Measurements from ENCODE around the gene GPR153. TPM values are rescaled to one million over a fixed set of nuclear protein-coding genes. Genes with fewer than 3 reads are reported as not detected.
A peak's percentile ranks its signal among the peaks of the same experiment; 100 is the strongest.

Gene GPR153
- total RNA-seq, 1 donor from 2014 or later, result 16.6 TPM

- no peak for ATAC-seq
- intact Hi-C loops (cut with DNase I), result no loop called here
Measured at GRCh38 chr1:6298940-6299465, 38.1 kb upstream of the GPR153 start.

GRCh38 chr1:6298530-6298929 lies 37.6 kb upstream of the GPR153 start:
- TF ChIP-seq, protein P1, sequence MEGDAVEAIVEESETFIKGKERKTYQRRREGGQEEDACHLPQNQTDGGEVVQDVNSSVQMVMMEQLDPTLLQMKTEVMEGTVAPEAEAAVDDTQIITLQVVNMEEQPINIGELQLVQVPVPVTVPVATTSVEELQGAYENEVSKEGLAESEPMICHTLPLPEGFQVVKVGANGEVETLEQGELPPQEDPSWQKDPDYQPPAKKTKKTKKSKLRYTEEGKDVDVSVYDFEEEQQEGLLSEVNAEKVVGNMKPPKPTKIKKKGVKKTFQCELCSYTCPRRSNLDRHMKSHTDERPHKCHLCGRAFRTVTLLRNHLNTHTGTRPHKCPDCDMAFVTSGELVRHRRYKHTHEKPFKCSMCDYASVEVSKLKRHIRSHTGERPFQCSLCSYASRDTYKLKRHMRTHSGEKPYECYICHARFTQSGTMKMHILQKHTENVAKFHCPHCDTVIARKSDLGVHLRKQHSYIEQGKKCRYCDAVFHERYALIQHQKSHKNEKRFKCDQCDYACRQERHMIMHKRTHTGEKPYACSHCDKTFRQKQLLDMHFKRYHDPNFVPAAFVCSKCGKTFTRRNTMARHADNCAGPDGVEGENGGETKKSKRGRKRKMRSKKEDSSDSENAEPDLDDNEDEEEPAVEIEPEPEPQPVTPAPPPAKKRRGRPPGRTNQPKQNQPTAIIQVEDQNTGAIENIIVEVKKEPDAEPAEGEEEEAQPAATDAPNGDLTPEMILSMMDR (IDR thresholded peaks at IDR 0.05), result no peak
- no peak for ATAC-seq
- no peak overlapping the region for H3K27ac ChIP-seq
- H3K4me3 ChIP-seq, result no peak overlapping the region
- no peaks in the 10 kb centered on the region for H3K9me3 ChIP-seq
- no peak for DNase-seq
- intact Hi-C loops (cut with DNase I), result no loop called here
- H3K27me3 ChIP-seq (ENCODE audit: low read depth), result no peaks in the 10 kb centered on the region
- peaks cover 5% of the 10 kb centered on the region for H3K36me3 ChIP-seq
- no peaks in the 10 kb centered on the region for H3K4me1 ChIP-seq

More at GRCh38 chr1:6298940-6299465, 38.1 kb upstream of the GPR153 start:
- Histone ChIP-seq H3K36me3 (peaks cover under 1% of the 10 kb centered on the region), H3K27me3 (ENCODE audit: low read depth) (no peaks in the 10 kb centered on the region), H3K27ac (no peak overlapping the region), H3K4me1 (no peaks in the 10 kb centered on the region), H3K4me3 (no peak overlapping the region), H3K9me3 (no peaks in the 10 kb centered on the region)
- no peak for DNase-seq
- TF ChIP-seq, protein P1 (IDR thresholded peaks at IDR 0.05), result no peak

DNA sequence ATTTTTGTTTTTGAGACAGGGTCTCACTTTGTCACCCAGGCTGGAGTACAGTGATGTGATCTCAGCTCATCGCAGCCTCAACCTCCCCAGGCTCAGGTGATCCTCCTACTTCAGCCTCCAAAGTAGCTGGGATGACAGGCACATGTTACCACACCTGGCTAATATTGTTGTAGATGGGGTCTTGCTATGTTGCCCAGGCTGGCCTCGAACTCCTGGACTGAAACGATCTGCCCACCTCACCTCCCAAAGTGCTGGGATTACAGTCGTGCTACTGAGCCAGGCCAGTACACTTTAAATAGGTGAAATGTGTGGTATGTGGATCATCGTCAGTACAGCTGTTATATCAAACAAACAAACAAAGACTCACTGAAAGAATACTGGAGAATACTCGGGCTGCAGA lies 35.0 kb upstream of the GPR153 start:
- no peaks in the 10 kb centered on the region for H3K27me3 ChIP-seq (ENCODE audit: low read depth)
- intact Hi-C loops (cut with DNase I), result no loop called here
- TF ChIP-seq, protein P1 (IDR thresholded peaks at IDR 0.05), result no peak
- no peaks in the 10 kb centered on the region for H3K4me1 ChIP-seq
- ATAC-seq, result no peak
- H3K4me3 ChIP-seq, result no peak overlapping the region
- no peak for DNase-seq
- H3K9me3 ChIP-seq, result no peaks in the 10 kb centered on the region
- H3K36me3 ChIP-seq, result peaks cover 7% of the 10 kb centered on the region
- no peak overlapping the region for H3K27ac ChIP-seq

GRCh38 chr1:6294890-6295556 lies 34.1 kb upstream of the GPR153 start:
- Histone ChIP-seq H3K27me3 (ENCODE audit: low read depth) (no peaks in the 10 kb centered on the region), H3K36me3 (peaks cover 7% of the 10 kb centered on the region), H3K4me1 (no peaks in the 10 kb centered on the region), H3K4me3 (no peak overlapping the region), H3K27ac (no peak overlapping the region), H3K9me3 (no peaks in the 10 kb centered on the region)
- intact Hi-C loops (cut with DNase I), result no loop called here
- TF ChIP-seq, protein P1 (IDR thresholded peaks at IDR 0.05), result no peak
- ATAC-seq (no peak), DNase-seq (no peak)

GRCh38 chr1:6294080-6294889 lies 33.4 kb upstream of the GPR153 start:
- Histone ChIP-seq H3K4me1 (no peaks in the 10 kb centered on the region), H3K27ac (no peak overlapping the region), H3K9me3 (no peaks in the 10 kb centered on the region), H3K4me3 (no peak overlapping the region), H3K27me3 (ENCODE audit: low read depth) (no peaks in the 10 kb centered on the region), H3K36me3 (peaks cover 7% of the 10 kb centered on the region)
- TF ChIP-seq, protein P1 (IDR thresholded peaks at IDR 0.05), result no peak
- DNase-seq (no peak), ATAC-seq (peak; percentile 49 to 51)
- intact Hi-C loops (cut with DNase I), result no loop called here
